NOMO-1 treated with DMSO at 0.1 percent for 48 hours (cell line): ENCODE results near the gene CYSLTR2.

ENCODE experiments used
- DNase-seq: peaks from one replicate; lab custom pipeline; 2025; ENCODE audit not compliant: unreplicated experiment; lab: John Stamatoyannopoulos, UW

The CYSLTR2 gene

DNA sequence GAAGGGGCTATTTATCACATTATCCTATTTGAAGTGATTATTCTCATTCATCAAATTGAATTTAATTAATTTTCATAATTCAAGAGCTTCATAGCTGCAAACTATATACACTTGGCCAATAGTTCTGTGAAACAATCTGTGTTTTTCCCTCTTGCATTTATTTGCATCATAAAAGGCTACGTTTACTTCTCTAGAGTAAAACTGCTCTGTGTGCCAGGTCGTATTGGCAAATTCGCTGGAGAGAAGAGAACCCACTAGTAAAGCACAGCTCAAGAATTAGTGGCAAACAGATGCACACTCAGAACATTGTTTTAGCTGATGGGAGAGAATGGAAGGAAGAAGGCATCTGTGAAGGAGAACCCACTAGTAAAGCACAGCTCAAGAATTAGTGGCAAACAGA lies 81.8 kb downstream of the CYSLTR2 start:
- no peak for DNase-seq

DNA sequence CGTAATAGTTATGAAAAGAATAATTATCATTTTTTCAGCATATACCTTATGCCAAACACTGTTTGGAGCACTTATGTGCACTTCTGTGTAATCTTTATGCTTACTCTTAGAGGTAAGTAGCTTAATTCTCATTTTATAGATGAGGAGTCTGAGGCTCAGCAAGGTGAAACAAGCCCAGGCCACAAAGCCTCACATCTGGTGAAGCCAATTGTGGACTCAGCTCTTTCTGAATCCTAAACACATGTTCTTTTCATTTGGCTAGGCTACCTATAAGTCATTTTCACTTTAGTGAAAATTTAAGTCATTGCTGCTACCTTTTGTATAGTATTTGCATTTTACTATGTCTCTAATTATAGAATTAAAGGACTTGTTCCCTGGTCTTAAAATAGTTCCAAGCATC lies 84.0 kb downstream of the CYSLTR2 start:
- no peak for DNase-seq

DNA sequence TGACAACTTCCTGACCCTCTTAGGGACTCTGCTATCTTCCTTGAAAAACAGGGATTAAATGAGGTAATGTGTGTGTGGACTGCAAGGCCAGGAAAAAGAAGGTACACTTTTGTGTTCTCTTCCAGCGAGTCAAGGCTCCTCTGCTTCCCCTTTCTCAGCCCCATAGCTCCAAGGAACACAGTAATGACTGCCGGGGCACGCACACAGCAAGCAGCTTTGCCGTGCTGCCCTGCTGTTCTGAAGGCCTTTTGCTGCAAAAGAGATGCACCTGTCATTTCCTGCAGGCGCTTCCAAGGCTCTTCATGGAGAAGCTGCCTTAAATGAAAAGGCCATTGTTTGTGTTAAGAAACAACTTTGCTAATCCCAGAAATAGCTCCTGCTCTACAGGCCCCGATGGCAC lies 84.6 kb downstream of the CYSLTR2 start:
- no peak for DNase-seq

DNA sequence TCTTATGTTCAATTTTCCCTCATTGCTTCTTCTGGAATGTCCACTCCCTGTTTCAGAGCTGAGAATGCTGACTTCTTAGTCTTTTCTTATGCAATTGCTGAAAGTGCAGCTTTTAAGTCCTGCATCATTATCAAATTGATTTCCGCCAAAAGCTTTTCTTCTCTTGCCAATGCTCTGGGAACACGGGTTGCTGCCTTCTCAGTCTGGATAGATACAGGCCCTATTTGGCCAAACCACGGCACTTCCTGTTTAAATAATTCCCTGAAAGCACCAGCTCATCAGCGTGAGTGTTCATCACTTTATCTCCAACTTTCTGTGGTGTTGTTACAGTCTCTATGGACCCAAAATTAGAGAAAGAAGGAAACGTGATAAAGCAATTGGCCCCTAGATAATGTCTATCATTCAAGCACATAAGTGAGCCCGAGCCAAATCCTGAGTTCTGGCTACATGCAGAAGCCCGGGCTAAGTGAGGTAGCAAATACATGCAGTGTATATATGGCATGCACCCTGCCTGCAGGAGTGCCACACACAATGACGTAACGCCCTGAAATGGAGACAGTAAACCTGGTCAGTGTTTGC lies 85.7 kb downstream of the CYSLTR2 start:
- DNase-seq, result no peak

DNA sequence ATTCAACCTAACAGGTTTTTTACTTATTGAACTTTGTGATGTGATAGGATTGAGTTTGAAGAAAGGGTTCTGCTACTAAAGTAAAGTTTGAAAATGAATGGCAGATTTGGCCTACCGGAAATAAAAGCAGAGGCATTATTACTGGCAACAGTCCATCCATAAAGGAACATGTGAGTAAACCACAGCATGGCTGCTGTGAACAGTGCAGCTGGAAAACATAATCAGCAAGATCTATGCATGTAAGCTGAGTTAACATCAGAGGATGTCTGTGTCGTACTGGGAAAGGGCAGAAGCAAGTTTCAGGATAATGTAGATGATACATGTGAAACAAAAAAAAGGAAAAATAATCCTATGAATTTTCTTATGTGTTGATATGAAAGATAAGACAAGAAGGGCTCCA lies 87.6 kb downstream of the CYSLTR2 start:
- DNase-seq, result no peak

DNA sequence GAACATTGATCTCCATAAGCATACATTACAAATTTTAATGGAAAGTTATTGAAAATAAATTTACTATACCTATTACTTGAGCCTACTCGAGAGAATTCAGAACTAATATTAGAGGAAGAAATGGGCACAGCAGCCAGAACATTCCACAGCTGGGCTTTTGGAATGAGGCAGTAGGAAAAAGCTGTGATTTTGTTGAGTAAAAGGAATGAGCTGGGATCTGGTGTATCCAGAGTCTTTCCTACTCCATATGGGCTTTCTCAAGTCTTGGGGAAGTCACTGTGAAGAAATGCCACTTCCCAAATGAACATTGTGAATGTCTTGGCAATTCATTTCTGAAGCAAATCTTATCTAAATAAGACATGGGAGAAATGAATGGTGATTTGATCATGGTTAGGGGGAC lies 93.1 kb downstream of the CYSLTR2 start:
- no peak for DNase-seq

DNA sequence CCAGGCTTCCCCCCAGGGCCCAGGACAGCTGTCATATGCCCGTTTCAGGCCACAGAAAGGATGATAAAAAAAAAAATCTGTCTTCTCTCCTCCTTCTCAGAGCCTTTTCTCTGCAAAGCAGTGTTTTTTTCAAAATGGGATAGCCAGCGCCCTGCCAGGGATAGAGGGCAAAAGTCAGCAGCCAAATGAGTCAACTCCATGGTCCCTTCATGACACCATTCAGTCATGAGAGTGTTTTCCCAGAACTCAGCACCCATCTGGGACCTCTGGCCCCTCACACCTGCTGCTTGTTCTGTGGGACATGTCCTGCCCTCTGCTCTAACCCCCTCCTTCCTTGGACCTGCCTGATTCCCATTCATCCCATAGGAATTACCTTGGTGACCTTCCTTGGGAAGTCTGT lies 95.0 kb downstream of the CYSLTR2 start:
- no peak for DNase-seq

DNA sequence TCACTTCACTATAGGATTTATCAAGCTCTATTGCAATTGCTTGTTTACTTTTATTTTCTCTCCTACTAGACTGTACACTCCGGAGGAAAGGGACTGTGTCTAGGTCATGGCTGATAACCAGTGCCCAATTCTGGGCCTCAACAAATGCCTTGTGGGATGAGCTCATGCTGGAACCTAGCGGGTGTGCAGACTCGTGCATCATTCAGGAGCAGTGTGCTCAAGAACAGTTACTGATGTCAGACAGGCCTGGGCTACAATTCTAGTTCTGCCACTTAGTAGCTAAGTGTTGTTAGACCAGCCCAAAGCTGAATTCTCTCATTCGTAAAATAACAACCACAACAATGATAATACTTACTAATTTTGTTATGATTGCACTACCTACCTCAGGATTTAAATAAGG lies 95.4 kb downstream of the CYSLTR2 start:
- no peak for DNase-seq

DNA sequence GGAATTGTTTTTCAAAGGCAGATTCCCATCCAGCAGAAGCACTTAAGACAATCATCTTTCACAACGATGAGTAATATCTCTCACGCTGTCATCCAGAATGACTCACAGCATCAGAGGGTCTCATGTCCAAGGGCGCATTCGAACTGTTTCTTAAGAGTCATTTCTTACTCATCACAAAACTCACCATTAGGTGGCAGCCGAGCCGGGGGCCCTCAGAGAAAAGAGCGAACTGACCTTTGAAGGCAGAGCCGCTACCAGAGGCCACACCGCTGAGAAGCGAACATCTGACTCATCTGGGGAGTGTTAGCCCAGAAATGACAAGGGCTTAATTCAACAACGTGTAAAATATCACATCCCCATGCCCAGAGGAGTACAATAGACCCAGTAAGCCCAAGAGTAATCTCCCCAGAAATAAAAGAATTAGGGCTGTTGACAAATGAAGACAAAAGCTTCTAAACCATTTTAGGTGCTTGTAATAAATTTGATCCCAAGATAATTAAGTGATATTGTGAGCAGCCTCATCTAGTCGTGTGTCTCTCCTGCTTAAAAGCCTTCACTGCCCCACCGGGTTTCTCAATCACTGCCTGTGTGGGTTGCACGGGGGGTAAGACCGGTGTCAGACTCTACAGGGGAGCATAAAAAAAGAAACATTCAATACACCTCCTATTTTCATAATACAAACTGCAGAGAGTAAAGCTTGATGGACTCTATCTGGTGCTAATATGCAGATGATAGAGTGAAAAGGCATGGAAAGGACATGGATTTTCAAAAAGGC lies 96.2 kb downstream of the CYSLTR2 start:
- peak; percentile 94 for DNase-seq

DNA sequence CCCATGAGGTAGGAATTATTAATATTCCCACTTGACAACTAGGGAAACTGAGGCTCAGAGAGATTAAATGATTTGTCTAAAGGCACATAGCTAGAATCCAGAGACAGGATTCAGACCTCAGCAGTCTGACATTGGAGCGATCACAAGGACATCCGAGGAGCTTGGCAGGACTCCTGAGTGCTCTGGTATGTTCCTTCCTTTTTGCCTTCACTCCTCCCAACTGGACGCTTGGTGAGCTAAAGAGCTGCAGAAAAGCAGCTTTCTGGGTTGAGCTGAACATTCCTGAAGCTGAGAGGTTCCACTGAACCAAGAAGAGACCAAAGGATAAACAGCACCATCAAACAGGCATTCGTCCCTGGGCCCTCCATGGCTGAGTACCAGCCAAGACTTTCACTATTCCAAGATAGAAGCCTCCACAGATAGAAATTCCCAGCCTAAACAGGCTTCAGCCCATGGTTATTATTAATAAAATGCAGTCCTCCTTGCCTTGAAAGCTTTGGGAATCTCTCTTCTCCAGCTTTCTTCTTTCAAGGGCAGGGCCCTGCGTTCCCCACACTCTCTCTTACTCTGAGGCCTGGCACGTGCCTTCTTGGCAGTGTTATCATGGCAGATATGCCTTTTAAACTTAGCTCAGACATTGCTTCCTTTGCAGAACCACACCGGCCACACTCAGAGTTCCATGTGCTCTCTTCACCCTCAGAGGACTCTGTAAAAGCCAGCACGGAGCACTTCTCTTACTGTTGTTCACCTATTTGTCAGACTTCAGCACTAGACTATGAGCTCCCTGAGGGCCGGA lies 97.1 kb downstream of the CYSLTR2 start:
- no peak for DNase-seq

DNA sequence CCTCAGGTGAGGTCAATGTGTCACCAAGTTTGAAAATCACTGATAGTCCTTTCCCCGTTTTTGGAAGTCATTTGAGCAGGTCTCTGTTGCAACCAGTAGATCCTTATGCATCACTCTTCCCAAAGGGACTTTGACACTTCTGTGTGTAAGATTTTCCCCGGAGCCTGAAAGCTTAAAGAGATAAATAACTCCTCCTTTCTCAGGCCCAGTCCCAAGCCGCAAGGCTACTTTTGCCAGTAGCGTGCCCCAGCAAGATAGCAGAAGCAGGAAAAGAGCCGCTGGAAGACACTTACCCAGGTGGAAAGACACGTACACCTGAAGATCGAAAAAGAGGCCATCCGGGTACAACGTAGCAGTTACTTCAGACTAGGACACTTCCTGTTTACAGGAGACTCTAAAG lies 106.9 kb downstream of the CYSLTR2 start:
- no peak for DNase-seq
